OCI-LY3 (cell line): ENCODE measurements around the gene ENTR1.

Source experiments
- CTCF ChIP-seq: fragments of 200-600, 300-600 bp; sonication (generic); IDR thresholded peaks from 2 replicates; pipeline ENCODE4 v1.5.1; 2014; ENCODE audit warnings: antibody characterized with exemption, low read length, low read depth
- EZH2phosphoT487 ChIP-seq: fragments of 200-600 bp; shearing (Covaris generic); IDR thresholded peaks from 2 replicates; pipeline ENCODE4 v1.6.1; 2018; ENCODE audit warnings: antibody characterized with exemption, mixed run types, low read depth

DNA sequence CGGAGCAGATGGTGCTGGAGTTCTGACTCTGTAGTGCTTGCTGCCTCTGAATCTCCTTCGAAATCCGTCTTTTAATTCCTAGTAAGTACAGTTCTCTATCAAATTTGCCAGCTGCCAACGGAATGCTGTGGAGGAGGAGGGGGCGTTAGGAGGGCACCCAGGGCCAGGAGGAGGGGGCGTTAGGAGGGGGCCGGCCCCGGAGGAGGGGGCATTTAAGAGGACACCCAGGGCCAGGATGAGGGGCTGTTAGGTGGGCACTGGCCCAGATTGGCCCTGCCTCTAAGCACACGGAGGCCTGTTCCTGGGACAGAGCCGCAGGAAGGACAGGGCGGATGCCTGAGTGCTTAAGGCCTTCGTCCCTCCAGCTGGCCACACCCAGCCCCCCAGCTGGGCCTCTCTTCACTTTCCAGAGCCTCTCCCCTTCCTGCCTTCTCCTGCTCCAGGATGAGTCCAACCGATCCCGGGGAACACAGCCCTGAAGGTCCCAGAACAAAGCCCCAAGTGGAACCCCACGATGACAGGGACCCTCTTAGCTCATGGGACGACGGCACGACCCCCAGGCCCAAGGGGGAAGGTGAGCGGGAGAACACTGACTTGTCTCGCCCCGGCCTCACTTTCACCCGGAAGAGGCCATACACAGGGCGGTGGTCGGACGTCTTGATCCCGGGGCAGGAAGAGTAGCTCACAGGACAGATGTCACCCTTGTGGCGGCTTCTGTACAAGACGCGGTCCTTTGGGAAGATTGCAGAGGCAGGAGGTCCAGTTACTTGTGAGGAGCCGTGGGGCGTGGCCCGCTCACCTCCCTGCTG is 19.5 kb upstream of the ENTR1 start:
- TF ChIP-seq CTCF (no peak), EZH2phosphoT487 (no peak)
